Karpas-422 (cell line): ENCODE data around the gene KCTD14. TPM values are rescaled to one million over a fixed set of nuclear protein-coding genes. Genes with fewer than 3 reads are reported as not detected.
"Not testable (repeated sequence)": the region's sequence is repeated elsewhere in the genome, so short reads cannot be mapped to it uniquely, and the experiment has no call there.

ENCODE experiments used
- DNase-seq: peaks from one replicate; pipeline ENCODE4 v3.0.0-alpha.2; 2015
- H2AFZ ChIP-seq: fragments of 200-600 bp; sonication (generic); 2 replicates; pipeline ENCODE4 v1.6.1; 2014; ENCODE audit warnings: antibody characterized with exemption, low read length, mixed read lengths
- H3K27ac ChIP-seq: fragments of 200-600 bp; sonication (generic); 2 replicates; pipeline ENCODE4 v1.5.1; 2014; ENCODE audit warnings: mild to moderate bottlenecking, low read length, moderate library complexity
- H3K27me3 ChIP-seq: fragments of 200-600 bp; sonication (generic); 2 replicates; pipeline ENCODE4 v1.6.1; 2014; ENCODE audit warnings: low read length, mixed read lengths
- H3K36me3 ChIP-seq: fragments of 200-600 bp; sonication (generic); 2 replicates; pipeline ENCODE4 v1.6.1; 2014; ENCODE audit warnings: low read length, mixed read lengths; ENCODE audit not compliant: insufficient read depth
- H3K4me1 ChIP-seq: fragments of 200-600 bp; sonication (generic); 2 replicates; pipeline ENCODE4 v1.6.1; 2014; ENCODE audit warnings: mild to moderate bottlenecking, low read length, mixed read lengths
- H3K4me2 ChIP-seq: fragments of 200-600 bp; sonication (generic); 2 replicates; pipeline ENCODE4 v1.6.1; 2014; ENCODE audit warnings: low read length, low read depth, mild to moderate bottlenecking; ENCODE audit not compliant: poor library complexity, severe bottlenecking
- H3K4me3 ChIP-seq: fragments of 200-600 bp; sonication (generic); 2 replicates; pipeline ENCODE4 v1.5.1; 2014; ENCODE audit warnings: mild to moderate bottlenecking, antibody characterized with exemption, low read length, mixed read lengths
- H3K79me2 ChIP-seq: fragments of 200-600 bp; sonication (generic); 2 replicates; pipeline ENCODE4 v1.6.1; 2014; ENCODE audit warnings: mild to moderate bottlenecking, low read length, mixed read lengths
- H3K9ac ChIP-seq: fragments of 200-600 bp; sonication (generic); 2 replicates; pipeline ENCODE4 v1.6.0; 2014; ENCODE audit warnings: low read length
- H3K9me2 ChIP-seq: fragments of 200-600 bp; sonication (generic), shearing (Covaris generic); replicated peaks from 2 replicates; pipeline ENCODE4 v1.6.0; 2014; ENCODE audit warnings: mild to moderate bottlenecking, low read length, moderate library complexity; ENCODE audit not compliant: insufficient read depth
- H3K9me3 ChIP-seq: fragments of 300-700, 200-600 bp; sonication (generic); 2 replicates; pipeline ENCODE4 v1.6.1; 2014; ENCODE audit warnings: low read length, mixed read lengths
- H4K20me1 ChIP-seq: fragments of 200-600 bp; sonication (generic); 2 replicates; pipeline ENCODE4 v1.6.1; 2014; ENCODE audit warnings: mild to moderate bottlenecking, antibody characterized with exemption, low read length, low read depth; ENCODE audit not compliant: insufficient read depth
- total RNA-seq: library from RNA; depleted of rRNA; stranded (reverse); fragments of >200 nt; shearing (Covaris generic); gene quantifications from 2 replicates; pipeline ENCODE4 v1.2.3, GENCODE V29; 2014; ENCODE audit warnings: low replicate concordance

KCTD14 gene
- total RNA-seq, 1 experiment from 2014 or later: not detected

- H3K9me3 ChIP-seq, H3K4me3 ChIP-seq, H2AFZ ChIP-seq, H3K9ac ChIP-seq, H3K4me2 ChIP-seq, H3K27ac ChIP-seq, H3K79me2 ChIP-seq, H3K36me3 ChIP-seq, H4K20me1 ChIP-seq, H3K9me2 ChIP-seq, H3K27me3 ChIP-seq: not testable (repeated sequence)
- peaks cover 14% of the 10 kb centered on the region for H3K4me1 ChIP-seq
- peak; percentile 16 for DNase-seq
Measured at GRCh38 chr11:78041380-78041719, 18.3 kb upstream of the KCTD14 start.

- Histone ChIP-seq H3K27me3 (no peaks in the 10 kb centered on the region), H3K4me2 (no peak overlapping the region), H3K9ac (no peak overlapping the region), H2AFZ (no peak overlapping the region), H3K79me2 (no peaks in the 10 kb centered on the region), H3K27ac (no peak overlapping the region), H3K4me1 (peaks cover 12% of the 10 kb centered on the region), H3K36me3 (no peaks in the 10 kb centered on the region), H3K9me2 (no peaks in the 10 kb centered on the region), H4K20me1 (no peaks in the 10 kb centered on the region), H3K9me3 (no peaks in the 10 kb centered on the region), H3K4me3 (no peak overlapping the region)
- peak; percentile 39 for DNase-seq
Measured at GRCh38 chr11:78040691-78041379, 17.8 kb upstream of the KCTD14 start.

- no peaks in the 10 kb centered on the region for H3K36me3 ChIP-seq
- H3K27me3 ChIP-seq: no peaks in the 10 kb centered on the region
- peaks cover 10% of the 10 kb centered on the region for H3K4me1 ChIP-seq
- H3K79me2 ChIP-seq: no peaks in the 10 kb centered on the region
- H2AFZ ChIP-seq: peak overlapping the region; percentile 63
- H3K4me3 ChIP-seq: peak overlapping the region; percentile 23; the same call in 1 of the 2 replicates
- DNase-seq: peak; percentile 46
- no peak overlapping the region for H3K27ac ChIP-seq
- no peaks in the 10 kb centered on the region for H3K9me2 ChIP-seq
- no peaks in the 10 kb centered on the region for H3K9me3 ChIP-seq
- peak overlapping the region; percentile 32 for H3K9ac ChIP-seq
- H4K20me1 ChIP-seq: no peaks in the 10 kb centered on the region
- peak overlapping the region; percentile 41 for H3K4me2 ChIP-seq
Measured at GRCh38 chr11:78039919-78040671, 17.0 kb upstream of the KCTD14 start.

- Histone ChIP-seq H2AFZ (peak overlapping the region; percentile 63; the same call in 1 of the 2 replicates), H3K27ac (no peak overlapping the region), H3K4me2 (peak overlapping the region; percentile 41), H3K36me3 (no peaks in the 10 kb centered on the region), H3K4me1 (peaks cover 10% of the 10 kb centered on the region), H3K4me3 (no peak overlapping the region; the same call in 1 of the 2 replicates), H3K27me3 (no peaks in the 10 kb centered on the region), H3K9ac (peak overlapping the region; percentile 32), H3K9me2 (no peaks in the 10 kb centered on the region), H3K9me3 (no peaks in the 10 kb centered on the region), H3K79me2 (no peaks in the 10 kb centered on the region), H4K20me1 (no peaks in the 10 kb centered on the region)
- no peak for DNase-seq
Measured at GRCh38 chr11:78039391-78039918, 16.4 kb upstream of the KCTD14 start.

GRCh38 chr11:78038697-78039313, 15.7 kb upstream of the KCTD14 start:
- Histone ChIP-seq H3K79me2 (no peaks in the 10 kb centered on the region), H3K36me3 (no peaks in the 10 kb centered on the region), H3K4me1 (peaks cover 15% of the 10 kb centered on the region), H2AFZ (no peak overlapping the region), H3K9me3 (no peaks in the 10 kb centered on the region), H3K27ac (no peak overlapping the region), H3K9ac (no peak overlapping the region), H4K20me1 (no peaks in the 10 kb centered on the region), H3K4me3 (no peak overlapping the region), H3K9me2 (no peaks in the 10 kb centered on the region), H3K27me3 (no peaks in the 10 kb centered on the region), H3K4me2 (no peak overlapping the region)
- DNase-seq: no peak

GRCh38 chr11:78037825-78038620, 14.9 kb upstream of the KCTD14 start:
- H3K79me2 ChIP-seq: no peaks in the 10 kb centered on the region
- H3K9me3 ChIP-seq: no peaks in the 10 kb centered on the region
- no peaks in the 10 kb centered on the region for H3K9me2 ChIP-seq
- no peaks in the 10 kb centered on the region for H3K27me3 ChIP-seq
- no peaks in the 10 kb centered on the region for H4K20me1 ChIP-seq
- no peaks in the 10 kb centered on the region for H3K36me3 ChIP-seq
- no peak for DNase-seq
- no peak overlapping the region for H3K9ac ChIP-seq
- H2AFZ ChIP-seq: no peak overlapping the region
- H3K4me3 ChIP-seq: no peak overlapping the region
- no peak overlapping the region for H3K27ac ChIP-seq
- H3K4me1 ChIP-seq: peaks cover 15% of the 10 kb centered on the region
- no peak overlapping the region for H3K4me2 ChIP-seq

- H3K9ac ChIP-seq: no peak overlapping the region
- no peak overlapping the region for H3K4me2 ChIP-seq
- H3K9me2 ChIP-seq: no peaks in the 10 kb centered on the region
- no peak overlapping the region for H2AFZ ChIP-seq
- H3K27ac ChIP-seq: no peak overlapping the region
- no peaks in the 10 kb centered on the region for H3K79me2 ChIP-seq
- H3K9me3 ChIP-seq: no peaks in the 10 kb centered on the region
- peaks cover 21% of the 10 kb centered on the region for H3K4me1 ChIP-seq
- no peaks in the 10 kb centered on the region for H3K27me3 ChIP-seq
- no peak for DNase-seq
- no peaks in the 10 kb centered on the region for H4K20me1 ChIP-seq
- H3K36me3 ChIP-seq: no peaks in the 10 kb centered on the region
- H3K4me3 ChIP-seq: no peak overlapping the region
Measured at GRCh38 chr11:78037056-78037455, 14.0 kb upstream of the KCTD14 start.
